Heart right ventricle (tissue), 16 donors: ENCODE results near the gene CDH8. TPM values are rescaled to one million over a fixed set of nuclear protein-coding genes. Genes with fewer than 3 reads are reported as not detected.

ENCODE experiments used
- ATAC-seq, 8 donors: fragments of 200-7000 bp; cut with Tn5 transposase; one replicate each; pipeline ENCODE4 v1.9.1; 2020; ENCODE audit warnings: mild to moderate bottlenecking in 8 of 8, moderate library complexity in 8 of 8, moderate number of reproducible peaks in 1 of 8
- DNase-seq, 2 donors: peaks; one replicate each; pipeline ENCODE4 v3.0.0-alpha.2; 2020
- H3K27ac ChIP-seq, 10 donors: fragments of 200-600 bp; sonication (generic) in 2 of 10; one replicate each; pipeline versions ENCODE4 v1.5.0 to v1.8.0; 2020 to 2022; ENCODE audit warnings: mild to moderate bottlenecking in 3 of 10
- H3K27me3 ChIP-seq, 7 donors: fragments of 200-600 bp; one replicate each; pipeline ENCODE4 v1.8.0; 2021 to 2022; ENCODE audit warnings: mild to moderate bottlenecking in 2 of 7
- H3K36me3 ChIP-seq, 9 donors: fragments of 200-600 bp; sonication (generic) in 1 of 9; one replicate each; pipeline versions ENCODE4 v1.5.0 to v1.8.0; 2020 to 2022; ENCODE audit warnings: mild to moderate bottlenecking in 2 of 9
- H3K4me1 ChIP-seq, 9 donors: fragments of 200-600 bp; sonication (generic) in 1 of 9; one replicate each; pipeline versions ENCODE4 v1.5.0 to v1.8.0; 2020 to 2022; ENCODE audit warnings: mild to moderate bottlenecking in 4 of 9
- H3K4me3 ChIP-seq, 10 donors: fragments of 200-600 bp; sonication (generic) in 2 of 10; one replicate each; pipeline versions ENCODE4 v1.5.0 to v1.8.0; 2020 to 2022; ENCODE audit warnings: mild to moderate bottlenecking in 7 of 10, moderate library complexity in 2 of 10
- H3K9me3 ChIP-seq, 11 donors: fragments of 200-600 bp in 10 of 11; sonication (generic) in 2 of 11; one replicate each; pipeline versions ENCODE4 v1.5.0 to v1.8.0; 2013 to 2022; ENCODE audit warnings: mild to moderate bottlenecking in 2 of 11, control low read depth in 1 of 11, moderate library complexity in 1 of 11
- CTCF ChIP-seq, 9 donors: fragments of 200-600 bp; sonication (generic) in 2 of 9; IDR thresholded peaks; one replicate each; pipeline versions ENCODE4 v1.5.0 to v1.8.0; 2021 to 2022; ENCODE audit warnings: antibody characterized with exemption in 9 of 9, mild to moderate bottlenecking in 5 of 9, moderate library complexity in 1 of 9
- WGBS, 2 donors: extraction: QIAGEN DNeasy Blood & Tissue Kit; methylation state at CpG; one replicate each; pipeline ENCODE4 v1.1.7; 2013; ENCODE audit warnings: inconsistent platforms in 1 of 2; 5-methylcytosine and 5-hydroxymethylcytosine counted together
- intact Hi-C, 10 donors: fragments of 100-400 bp; cut with DNase I; formaldehyde crosslinking; loops; one replicate each; pipeline versions ENCODE4 v1.11.1 to v1.14.2; 2022
- long read RNA-seq, 3 donors: library from polyadenylated mRNA; unstranded; transcript quantifications; one replicate each; pipeline ENCODE4 v2.0.0, GENCODE V29; 2020 to 2021
- polyA plus RNA-seq, 2 donors: library from polyadenylated mRNA; stranded (reverse); fragments of 200-250 nt; gene quantifications; one replicate each; pipeline ENCODE4 v1.2.3, GENCODE V29; 2013
- total RNA-seq, 10 donors: library from RNA; stranded (reverse); fragmentation: NEBNext Ultra II Directional in 3 of 10; extraction: Animal tissue kit (Norgen Biotek cat#: 25700) in 3 of 10; gene quantifications; one replicate each; pipeline versions ENCODE4 v1.2.1 to v1.2.4, GENCODE V29; 2021 to 2023
- donor health status: Arrhythmogenic right ventricular cardiomyopathy.
- donor health status: ischemic (EF 13 %, LVEDD 7.1; RV severe dilation, severe dysfunction).
- donor health status: healthy with polysubstance abuse.
- donor health status: DM: no; HTN: yes; CAD: no.
- donor health status: DM: no; HTN: no; CAD: no.
- donor health status: ischemic (EF 25% LVEDD 6.9; RV normal size, moderate dysfunction).
- donor health status: ischemic (EF 25% LVEDD 5.7; RV mildly dilated, moderate dysfunction).
- donor health status: healthy.
- donor health status: DM: yes; HTN: yes; CAD: no.
- donor health status: Ischemic cardiomyopathy.
- donor health status: ischemic (EF 35%, LVEDD 5.7; RV mildly dilated, moderate dysfunction).
- donor health status: nonischemic (EF 11% LVEDD 7.7; RV severe dilation, severe dysfunction).
- donor health status: DM: yes; HTN: yes; CAD: no.
- donor health status: PGD.
- donor health status: ischemic (EF 29% LVEDD 5.4; RV normal size, mild dysfunction).
- donor health status: nonischemic (EF 23%, LVEDD 6.1; RV moderate dilation, normal function).

CDH8 gene
- total RNA-seq, result 1 to 10 TPM in 2 of 10 donors, under 1 TPM in 5, not detected in 3; 0.19 to 2.0 (median 0.53) TPM
- polyA plus RNA-seq, result not detected
- long read RNA-seq, donor 1, result 0 reads
- long read RNA-seq, donor 2, result 0 reads
- long read RNA-seq, donor 3, partial matches to known transcripts, result 1 of 1 reads
- long read RNA-seq, donor 3, other reads (novel, unspliced or antisense), result 0 of 1 reads

GRCh38 chr16:62036101-62036801 is at the start of gene CDH8:
CDH8 (minus strand) TSS chr16:62036438; CDS start chr16:62021403, 15,035 bp downstream.
- Histone ChIP-seq H3K4me1 (peaks cover 0 to 14% (median 9%) of the 10 kb centered on the region in 9 donors), H3K27me3 (peaks cover 0 to 80% (median 54%) of the 10 kb centered on the region in 7 donors), H3K36me3 (no peaks in the 10 kb centered on the region), H3K27ac (no peak within 1 kb of the TSS), H3K9me3 (no peaks in the 10 kb centered on the region), H3K4me3 (peak within 1 kb of the TSS; percentile 18 to 55 (median 40))
- intact Hi-C loops, result no loop called here
- ATAC-seq (peak in 6 of 8 donors; percentile 35 to 72 (median 44)), DNase-seq (no peak)
- no peak for TF ChIP-seq CTCF (IDR thresholded peaks at IDR 0.05)
- WGBS, 2 donors, result 1% methylated on average over 60 of the region's 60 CpGs

- peaks cover 0 to 8% (median 0%) of the 10 kb centered on the region in 11 donors for H3K9me3 ChIP-seq
- H3K27ac ChIP-seq, result no peak overlapping the region
- H3K36me3 ChIP-seq, result no peaks in the 10 kb centered on the region
- no peak overlapping the region for H3K4me3 ChIP-seq
- no peaks in the 10 kb centered on the region for H3K27me3 ChIP-seq
- 70 to 78% methylated on average over 4 of the region's 4 CpGs for WGBS, 2 donors
- DNase-seq (no peak), ATAC-seq (no peak)
- TF ChIP-seq CTCF (IDR thresholded peaks at IDR 0.05), result no peak
- no peaks in the 10 kb centered on the region for H3K4me1 ChIP-seq
- intact Hi-C loops, result no loop called here
Observed at GRCh38 chr16:62079236-62079635, 43.0 kb upstream of the CDH8 start.

GRCh38 chr16:62077998-62078397 is 41.8 kb upstream of the CDH8 start:
- intact Hi-C loops, result no loop called here

GRCh38 chr16:62076886-62077285 is 40.6 kb upstream of the CDH8 start:
- no peak overlapping the region for H3K4me3 ChIP-seq
- H3K27me3 ChIP-seq, result no peaks in the 10 kb centered on the region
- no peaks in the 10 kb centered on the region for H3K36me3 ChIP-seq
- no peak overlapping the region for H3K27ac ChIP-seq
- intact Hi-C loops, result no loop called here
- 75 to 77% methylated on average over 3 of the region's 3 CpGs for WGBS, 2 donors
- ATAC-seq (no peak), DNase-seq (no peak)
- H3K4me1 ChIP-seq, result no peaks in the 10 kb centered on the region
- no peak for TF ChIP-seq CTCF (IDR thresholded peaks at IDR 0.05)
- peaks cover 0 to 10% (median 0%) of the 10 kb centered on the region in 11 donors for H3K9me3 ChIP-seq

More at GRCh38 chr16:62077998-62078397, 41.8 kb upstream of the CDH8 start:
- WGBS, 2 donors, result 43 to 47% methylated on average over 4 of the region's 4 CpGs
- H3K36me3 ChIP-seq, result no peaks in the 10 kb centered on the region
- DNase-seq, result no peak
- no peaks in the 10 kb centered on the region for H3K27me3 ChIP-seq
- no peak overlapping the region for H3K27ac ChIP-seq
- H3K9me3 ChIP-seq, result peaks cover 0 to 10% (median 0%) of the 10 kb centered on the region in 11 donors
- TF ChIP-seq CTCF (IDR thresholded peaks at IDR 0.05), result no peak
- ATAC-seq, result no peak
- no peaks in the 10 kb centered on the region for H3K4me1 ChIP-seq
- no peak overlapping the region for H3K4me3 ChIP-seq
